Smooth muscle cell (in vitro differentiated cells): ENCODE results near the gene ULK3. TPM values are rescaled to one million over a fixed set of nuclear protein-coding genes. Genes with fewer than 3 reads are reported as not detected.

Experiments
- DNase-seq: peaks from one replicate; lab custom pipeline; 2025; ENCODE audit not compliant: unreplicated experiment; lab: John Stamatoyannopoulos, UW
- H2AFZ ChIP-seq: fragments of 200-600 bp; sonication (generic); 2 replicates; pipeline ENCODE4 v1.6.0; 2016; ENCODE audit warnings: antibody characterized with exemption, low read depth, mild to moderate bottlenecking
- H3F3A ChIP-seq: fragments of 200-600 bp; sonication (generic); 2 replicates; pipeline ENCODE4 v1.6.0; 2017; ENCODE audit warnings: antibody characterized with exemption, low read depth
- H3K27ac ChIP-seq: fragments of 200-600 bp; sonication (generic); 2 replicates; pipeline ENCODE4 v1.5.1; 2016; ENCODE audit warnings: low read depth, mild to moderate bottlenecking
- H3K27me3 ChIP-seq: fragments of 200-600 bp; sonication (generic); 2 replicates; pipeline ENCODE4 v1.6.1; 2016; ENCODE audit warnings: low read depth, mild to moderate bottlenecking
- H3K36me3 ChIP-seq: fragments of 200-600 bp; sonication (generic); 2 replicates; pipeline ENCODE4 v1.5.1; 2016; ENCODE audit warnings: low read depth
- H3K4me1 ChIP-seq: fragments of 200-600 bp; sonication (generic); 2 replicates; pipeline ENCODE4 v1.5.1; 2016; ENCODE audit warnings: low read depth
- H3K4me2 ChIP-seq: fragments of 200-600 bp; sonication (generic); 2 replicates; pipeline ENCODE4 v1.6.0; 2016; ENCODE audit warnings: mild to moderate bottlenecking
- H3K4me3 ChIP-seq: fragments of 200-600 bp; sonication (generic); 2 replicates; pipeline ENCODE4 v1.5.1; 2016; ENCODE audit warnings: mild to moderate bottlenecking
- H3K79me2 ChIP-seq: fragments of 200-600 bp; sonication (generic); 2 replicates; pipeline ENCODE4 v1.6.0; 2016; ENCODE audit warnings: low read depth, mild to moderate bottlenecking
- H3K9ac ChIP-seq: fragments of 200-600 bp; sonication (generic); 2 replicates; pipeline ENCODE4 v1.6.0; 2016; ENCODE audit warnings: low read depth
- H3K9me3 ChIP-seq: fragments of 200-600 bp; sonication (generic); replicated peaks from 2 replicates; pipeline ENCODE4 v1.5.1; 2016; ENCODE audit warnings: low read depth
- H4K20me1 ChIP-seq: fragments of 200-600 bp; sonication (generic); 2 replicates; pipeline ENCODE4 v1.6.0; 2016; ENCODE audit warnings: low read depth
- CTCF ChIP-seq: fragments of 200-600 bp; sonication (generic); IDR thresholded peaks from 2 replicates; pipeline ENCODE4 v1.5.1; 2017; ENCODE audit warnings: borderline replicate concordance, mild to moderate bottlenecking, antibody characterized with exemption; ENCODE audit not compliant: insufficient read depth, poor library complexity, severe bottlenecking
- WGBS: methylation state at CpG from one replicate; pipeline ENCODE4 v1.1.7; 2016; ENCODE audit warnings: low lambda C conversion rate; 5-methylcytosine and 5-hydroxymethylcytosine counted together
- polyA plus RNA-seq: library from polyadenylated mRNA; unstranded; fragments of >200 nt; fragmentation: Nextera tagmentation; extraction: Ambion mirVana; gene quantifications from 2 replicates; pipeline ENCODE4 v1.2.1, GENCODE V29; 2016
- total RNA-seq: library from RNA; depleted of rRNA; stranded (reverse); fragments of >200 nt; gene quantifications from 2 replicates; pipeline ENCODE4 v1.2.3, GENCODE V29; 2014

ULK3 gene
- total and polyA plus RNA-seq, 2 experiments from 2014 or later = 14.2 to 20.8 TPM

DNA sequence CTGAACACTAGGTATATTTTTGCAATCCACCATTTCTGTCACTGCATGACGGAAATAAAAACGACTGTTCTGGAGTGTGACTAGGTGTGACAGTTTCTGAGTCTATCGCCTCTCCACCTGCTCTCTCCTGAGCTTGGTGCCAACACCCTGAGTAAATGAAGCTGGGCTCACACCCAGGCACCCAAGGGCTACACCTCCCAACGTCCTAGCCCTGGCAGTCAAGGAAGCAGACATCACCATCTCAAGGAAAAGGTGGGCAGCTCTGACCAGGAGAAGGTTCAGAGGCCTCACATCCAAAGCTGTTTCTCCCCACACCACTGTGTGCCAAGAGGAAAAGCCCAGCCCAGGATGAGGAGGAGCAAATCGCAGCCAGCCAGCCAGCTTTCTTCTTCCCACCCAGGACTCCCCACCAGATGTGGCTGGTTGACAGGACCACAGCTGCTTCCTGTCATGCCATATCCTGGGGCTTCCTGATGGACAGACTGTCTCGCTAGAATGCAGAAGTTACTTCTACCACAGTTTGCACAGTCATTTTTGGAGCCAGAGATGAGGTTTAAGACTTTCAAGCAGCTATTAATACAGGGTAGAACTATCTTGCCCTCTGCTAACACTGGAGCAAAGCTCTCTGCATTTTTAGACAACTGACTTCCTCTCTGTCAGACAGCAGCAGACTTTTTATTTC lies 26.9 kb upstream of the ULK3 start:
- H3K27ac ChIP-seq = peak overlapping the region; percentile 37
- H3K9me3 ChIP-seq = no peaks in the 10 kb centered on the region
- H3K4me1 ChIP-seq = peaks cover 11% of the 10 kb centered on the region
- no peak overlapping the region for H3K4me3 ChIP-seq
- H3K9ac ChIP-seq = no peak overlapping the region
- peak overlapping the region; percentile 15 for H3K4me2 ChIP-seq
- H4K20me1 ChIP-seq = peaks cover 77% of the 10 kb centered on the region
- DNase-seq = no peak
- WGBS = 73% methylated on average over 6 of the region's 6 CpGs
- no peak overlapping the region for H2AFZ ChIP-seq
- no peak for TF ChIP-seq CTCF
- no peaks in the 10 kb centered on the region for H3K27me3 ChIP-seq
- no peaks in the 10 kb centered on the region for H3F3A ChIP-seq
- peaks cover 70% of the 10 kb centered on the region for H3K79me2 ChIP-seq
- no peaks in the 10 kb centered on the region for H3K36me3 ChIP-seq

DNA sequence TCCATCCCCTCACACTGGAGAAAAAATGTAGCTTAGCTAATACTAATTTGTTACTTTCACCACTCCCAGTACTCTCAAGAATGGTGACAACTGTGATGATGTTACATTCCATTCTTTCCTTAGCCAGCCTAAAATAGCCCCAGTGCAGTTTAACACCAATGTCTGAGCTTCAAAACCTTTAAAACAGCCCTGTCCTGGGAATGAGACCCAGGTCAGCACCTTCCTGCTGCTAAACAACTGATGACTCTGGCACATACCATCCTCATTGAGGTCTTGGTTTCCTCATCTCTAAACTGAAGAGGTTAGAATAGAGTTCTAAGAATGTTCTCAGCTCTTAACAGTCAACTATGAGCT lies 26.4 kb upstream of the ULK3 start:
- Histone ChIP-seq H3K27ac (peak overlapping the region; percentile 37), H3F3A (no peaks in the 10 kb centered on the region), H3K9me3 (no peaks in the 10 kb centered on the region), H3K79me2 (peaks cover 74% of the 10 kb centered on the region), H3K4me1 (peaks cover 11% of the 10 kb centered on the region), H3K4me2 (peak overlapping the region; percentile 15), H2AFZ (no peak overlapping the region), H3K4me3 (no peak overlapping the region), H4K20me1 (peaks cover 81% of the 10 kb centered on the region), H3K27me3 (no peaks in the 10 kb centered on the region), H3K36me3 (no peaks in the 10 kb centered on the region), H3K9ac (no peak overlapping the region)
- TF ChIP-seq CTCF = no peak
- DNase-seq = no peak

- Histone ChIP-seq H3K4me3 (no peak overlapping the region), H3K27ac (no peak overlapping the region), H2AFZ (no peak overlapping the region), H3K4me2 (no peak overlapping the region), H3K9me3 (no peaks in the 10 kb centered on the region), H3K27me3 (no peaks in the 10 kb centered on the region), H3F3A (no peaks in the 10 kb centered on the region), H3K79me2 (peaks cover 80% of the 10 kb centered on the region), H3K36me3 (no peaks in the 10 kb centered on the region), H3K4me1 (peaks cover 8% of the 10 kb centered on the region), H4K20me1 (peaks cover 92% of the 10 kb centered on the region), H3K9ac (no peak overlapping the region)
- WGBS = 94% methylated on average over 6 of the region's 6 CpGs
- no peak for DNase-seq
- no peak for TF ChIP-seq CTCF
Measured at GRCh38 chr15:74868059-74868458, 25.1 kb upstream of the ULK3 start.

DNA sequence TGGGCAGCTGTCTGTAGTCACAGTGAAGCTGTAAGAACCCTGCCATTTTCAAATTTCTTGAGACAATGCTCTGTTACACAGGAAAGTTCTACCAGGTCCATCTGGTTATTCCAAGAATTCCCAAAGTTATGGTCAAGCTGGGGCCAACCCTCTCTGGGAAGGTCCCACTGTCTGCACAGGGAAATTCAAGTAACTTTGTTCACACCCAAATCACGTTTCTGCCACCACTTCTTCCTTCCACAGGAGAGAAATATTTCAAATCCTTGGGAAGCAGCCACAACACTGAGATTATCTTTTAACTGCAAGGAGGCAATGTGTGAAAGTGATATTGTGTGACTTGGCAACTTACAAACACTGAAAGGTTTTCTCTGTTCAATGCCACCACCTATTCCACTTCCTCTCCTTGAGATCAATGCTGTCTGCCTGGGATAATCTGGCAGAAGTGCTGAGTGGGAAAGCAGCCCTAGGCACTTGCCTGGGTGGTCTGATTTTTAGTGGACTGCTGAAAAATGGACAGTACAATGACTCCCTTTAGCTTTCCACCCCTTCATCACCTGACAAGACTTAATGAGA lies 24.6 kb upstream of the ULK3 start:
- Histone ChIP-seq H3F3A (no peaks in the 10 kb centered on the region), H3K4me1 (peaks cover 7% of the 10 kb centered on the region), H3K27me3 (no peaks in the 10 kb centered on the region), H3K27ac (no peak overlapping the region), H2AFZ (no peak overlapping the region), H3K4me3 (no peak overlapping the region), H3K9me3 (no peaks in the 10 kb centered on the region), H3K9ac (no peak overlapping the region), H3K36me3 (no peaks in the 10 kb centered on the region), H3K79me2 (peaks cover 77% of the 10 kb centered on the region), H3K4me2 (no peak overlapping the region), H4K20me1 (peaks cover 93% of the 10 kb centered on the region)
- whole genome bisulfite sequencing = 82% methylated on average over 1 of the region's 1 CpG
- DNase-seq = no peak
- no peak for TF ChIP-seq CTCF
